Left lung (tissue), 10 donors: ENCODE results near the gene PTPN6. TPM values are rescaled to one million over a fixed set of nuclear protein-coding genes. Genes with fewer than 3 reads are reported as not detected.
A peak's percentile ranks its signal among the peaks of the same experiment; 100 is the strongest.

Experiments used
- ATAC-seq: fragments of 200-7000 bp; cut with Tn5 transposase; one replicate; pipeline ENCODE4 v1.9.1; 2020; ENCODE audit warnings: moderate library complexity
- DNase-seq, 4 donors: peaks; one replicate each; pipeline ENCODE4 v3.0.0-alpha.2; 2013 to 2020
- H3K27ac ChIP-seq, 2 donors: fragments of 200-600 bp; sonication (generic) in 1 of 2; one replicate each; pipeline versions ENCODE4 v1.5.0 to v1.8.0; 2020 to 2021
- H3K27me3 ChIP-seq, 2 donors: fragments of 200-600 bp; sonication (generic) in 1 of 2; one replicate each; pipeline versions ENCODE4 v1.5.0 to v1.8.0; 2020 to 2021
- H3K36me3 ChIP-seq, 2 donors: fragments of 200-600 bp; sonication (generic) in 1 of 2; one replicate each; pipeline versions ENCODE4 v1.5.0 to v1.8.0; 2020 to 2021
- H3K4me1 ChIP-seq, 2 donors: fragments of 200-600 bp; one replicate each; pipeline ENCODE4 v1.8.0; 2021
- H3K4me3 ChIP-seq, 2 donors: fragments of 200-600 bp; sonication (generic) in 1 of 2; one replicate each; pipeline versions ENCODE4 v1.5.0 to v1.8.0; 2020 to 2021; ENCODE audit warnings: mild to moderate bottlenecking in 1 of 2
- H3K9me3 ChIP-seq, 2 donors: fragments of 200-600 bp; sonication (generic) in 1 of 2; one replicate each; pipeline versions ENCODE4 v1.5.0 to v1.8.0; 2020 to 2021
- intact Hi-C, 2 donors: fragments of 100-400 bp; cut with DNase I; formaldehyde crosslinking; loops; one replicate each; pipeline versions ENCODE4 v1.11.2 to v1.14.2; 2022
- polyA plus RNA-seq, 6 donors: library from polyadenylated mRNA; unstranded; fragments of 120-200 nt; gene quantifications; one replicate each; pipeline ENCODE4 v1.2.1, GENCODE V29; 2013; ENCODE audit not compliant: insufficient read length in 6 of 6
- total RNA-seq, 2 donors: library from RNA; stranded (reverse); fragmentation: NEBNext Ultra II Directional; extraction: Animal tissue kit (Norgen Biotek cat#: 25700); gene quantifications; one replicate each; pipeline ENCODE4 v1.2.1, GENCODE V29; 2021
- TF ChIP-seq, protein P1 (sequence below), 2 donors: fragments of 200-600 bp; sonication (generic) in 1 of 2; IDR thresholded peaks; one replicate each; pipeline versions ENCODE4 v1.5.0 to v1.8.0; 2021; ENCODE audit warnings: antibody characterized with exemption in 2 of 2
- donor health status: DM: no; HTN: yes; CAD: no.
- donor health status: DM: no; HTN: no; CAD: no.

PTPN6 gene
- total and polyA plus RNA-seq, 8 donors: 17.4 to 145 (median 19.6) TPM

DNA sequence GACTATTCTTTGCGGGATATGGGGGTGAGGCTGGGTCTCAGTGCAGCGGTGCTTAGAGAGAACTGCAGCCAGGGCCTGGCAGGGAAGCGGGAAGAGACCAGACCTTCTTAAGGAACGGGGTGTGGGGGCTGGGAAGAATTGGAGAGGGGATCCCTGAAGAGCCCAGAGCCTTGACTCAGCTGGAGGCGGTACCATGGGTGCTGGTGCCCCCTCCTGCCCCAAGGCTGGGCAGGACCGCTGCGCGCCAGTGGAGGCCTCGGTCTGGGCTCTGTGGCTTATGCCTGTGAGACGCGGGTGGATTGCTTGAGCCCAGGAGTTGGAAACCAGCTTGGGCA, 8.9 kb upstream of the PTPN6 start:
- Histone ChIP-seq H3K4me3 (no peak overlapping the region), H3K27ac (no peak overlapping the region), H3K27me3 (no peaks in the 10 kb centered on the region), H3K9me3 (no peaks in the 10 kb centered on the region), H3K36me3 (peaks cover 0 to 36% of the 10 kb centered on the region in 2 donors), H3K4me1 (peaks cover 21 to 63% of the 10 kb centered on the region in 2 donors)
- no peak for ATAC-seq
- TF ChIP-seq, protein P1, sequence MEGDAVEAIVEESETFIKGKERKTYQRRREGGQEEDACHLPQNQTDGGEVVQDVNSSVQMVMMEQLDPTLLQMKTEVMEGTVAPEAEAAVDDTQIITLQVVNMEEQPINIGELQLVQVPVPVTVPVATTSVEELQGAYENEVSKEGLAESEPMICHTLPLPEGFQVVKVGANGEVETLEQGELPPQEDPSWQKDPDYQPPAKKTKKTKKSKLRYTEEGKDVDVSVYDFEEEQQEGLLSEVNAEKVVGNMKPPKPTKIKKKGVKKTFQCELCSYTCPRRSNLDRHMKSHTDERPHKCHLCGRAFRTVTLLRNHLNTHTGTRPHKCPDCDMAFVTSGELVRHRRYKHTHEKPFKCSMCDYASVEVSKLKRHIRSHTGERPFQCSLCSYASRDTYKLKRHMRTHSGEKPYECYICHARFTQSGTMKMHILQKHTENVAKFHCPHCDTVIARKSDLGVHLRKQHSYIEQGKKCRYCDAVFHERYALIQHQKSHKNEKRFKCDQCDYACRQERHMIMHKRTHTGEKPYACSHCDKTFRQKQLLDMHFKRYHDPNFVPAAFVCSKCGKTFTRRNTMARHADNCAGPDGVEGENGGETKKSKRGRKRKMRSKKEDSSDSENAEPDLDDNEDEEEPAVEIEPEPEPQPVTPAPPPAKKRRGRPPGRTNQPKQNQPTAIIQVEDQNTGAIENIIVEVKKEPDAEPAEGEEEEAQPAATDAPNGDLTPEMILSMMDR (IDR thresholded peaks at IDR 0.05): no peak
- peak in 2 of 4 donors; percentile 31 to 70 for DNase-seq
- intact Hi-C loops: no loop called here

DNA sequence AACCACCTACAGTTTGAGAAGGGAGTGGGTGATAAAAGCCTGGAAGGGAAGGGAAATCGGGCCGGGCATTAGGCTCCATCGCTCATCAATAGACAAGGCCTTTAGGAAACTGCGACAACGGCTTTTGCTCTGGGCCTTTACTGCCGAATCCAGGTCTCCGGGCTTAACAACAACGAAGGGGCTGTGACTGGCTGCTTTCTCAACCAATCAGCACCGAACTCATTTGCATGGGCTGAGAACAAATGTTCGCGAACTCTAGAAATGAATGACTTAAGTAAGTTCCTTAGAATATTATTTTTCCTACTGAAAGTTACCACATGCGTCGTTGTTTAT, 7.8 kb upstream of the PTPN6 start:
- Histone ChIP-seq H3K9me3 (no peaks in the 10 kb centered on the region), H3K36me3 (peaks cover 0 to 35% of the 10 kb centered on the region in 2 donors), H3K27ac (peak overlapping the region; percentile 94 to 96), H3K27me3 (no peaks in the 10 kb centered on the region), H3K4me1 (peaks cover 18 to 63% of the 10 kb centered on the region in 2 donors), H3K4me3 (peak overlapping the region in 1 of 2 donors; percentile 56)
- peak; percentile 47 for ATAC-seq
- TF ChIP-seq, protein P1 (IDR thresholded peaks at IDR 0.05): no peak
- DNase-seq: peak in 3 of 4 donors; percentile 78 to 92 (median 83)
- intact Hi-C loops: no loop called here

DNA sequence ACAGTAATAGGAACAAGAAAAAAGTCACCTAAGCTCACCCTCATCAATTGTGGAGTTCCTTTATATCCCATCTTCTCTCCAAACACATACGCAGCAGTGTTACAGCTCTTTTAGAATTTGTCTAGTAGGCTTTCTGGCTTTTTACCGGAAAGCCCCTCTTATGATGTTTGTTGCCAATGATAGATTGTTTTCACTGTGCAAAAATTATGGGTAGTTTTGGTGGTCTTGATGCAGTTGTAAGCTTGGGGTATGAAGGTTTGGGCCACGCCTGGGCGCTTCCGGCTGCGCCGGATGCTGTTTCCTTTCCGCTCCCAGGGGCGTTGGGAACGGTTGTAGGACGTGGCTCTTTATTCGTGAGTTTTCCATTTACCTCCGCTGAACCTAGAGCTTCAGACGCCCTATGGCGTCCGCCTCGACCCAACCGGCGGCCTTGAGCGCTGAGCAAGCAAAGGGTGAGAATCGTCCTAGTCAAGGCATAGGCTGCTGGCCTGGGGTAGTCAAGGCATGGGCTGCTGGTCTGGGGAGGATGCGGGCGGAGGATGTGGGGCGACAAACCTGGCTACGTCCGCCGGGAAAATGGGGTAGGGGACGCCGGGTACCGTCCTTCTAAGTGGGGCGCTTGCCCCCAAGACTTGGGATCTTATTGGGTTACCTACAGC, 7.3 kb upstream of the PTPN6 start, which contains the start of the genes C12orf57 and RNU7-1:
Gene C12orf57, plus strand, starts transcription at position 301 of the 659 bp plus-strand sequence. Its CDS starts 100 bp downstream, at position 401.
Gene RNU7-1, plus strand, starts transcription at position 95 of the 659 bp plus-strand sequence.
- Histone ChIP-seq H3K4me1 (peaks cover 17 to 63% of the 10 kb centered on the region in 2 donors), H3K9me3 (no peaks in the 10 kb centered on the region), H3K27ac (peak within 1 kb of the TSS; percentile 94 to 96), H3K4me3 (peak within 1 kb of the TSS; percentile 45 to 56), H3K36me3 (peaks cover 0 to 30% of the 10 kb centered on the region in 2 donors), H3K27me3 (no peaks in the 10 kb centered on the region)
- DNase-seq: peak in 3 of 4 donors; percentile 87 to 95 (median 88)
- TF ChIP-seq, protein P1 (IDR thresholded peaks at IDR 0.05): no peak
- intact Hi-C loops: no loop called here
- peak; percentile 51 for ATAC-seq

DNA sequence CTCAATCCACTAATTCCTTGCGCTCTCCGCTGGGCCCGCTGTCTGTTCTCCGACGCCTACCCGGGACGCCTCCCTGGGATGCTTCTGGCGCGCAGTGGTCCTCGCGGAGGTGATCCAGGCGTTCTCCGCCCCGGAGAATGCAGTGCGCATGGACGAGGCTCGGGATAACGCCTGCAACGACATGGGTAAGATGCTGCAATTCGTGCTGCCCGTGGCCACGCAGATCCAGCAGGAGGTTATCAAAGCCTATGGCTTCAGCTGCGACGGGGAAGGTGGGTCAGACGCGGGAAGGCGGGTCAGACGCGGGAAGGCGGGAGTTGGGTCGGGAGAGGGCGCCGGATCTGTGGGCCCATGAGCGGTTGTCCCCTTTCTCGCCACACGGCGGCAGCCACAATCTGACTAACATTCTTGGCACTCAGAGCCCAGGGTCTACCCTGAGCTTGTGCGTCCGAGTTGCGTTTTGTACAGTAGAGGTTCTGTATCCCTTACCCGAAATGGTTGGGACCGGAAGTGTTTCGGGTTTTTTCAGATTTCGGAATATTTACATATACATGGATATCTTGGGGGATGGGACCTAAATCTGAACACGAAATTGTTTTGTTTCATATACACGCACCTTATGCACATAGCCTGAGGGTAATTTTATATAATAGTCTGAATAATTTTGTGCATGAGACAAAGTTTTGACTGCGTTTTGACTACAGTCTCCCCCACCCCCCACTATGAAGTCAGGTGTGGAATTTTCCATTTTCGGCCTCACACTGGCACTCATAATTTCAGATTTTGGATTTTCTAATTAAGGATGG, 6.6 kb upstream of the PTPN6 start:
- TF ChIP-seq, protein P1 (IDR thresholded peaks at IDR 0.05): peak; percentile 86 to 93
- intact Hi-C loops: no loop called here
- peaks cover 12 to 68% of the 10 kb centered on the region in 2 donors for H3K4me1 ChIP-seq
- H3K9me3 ChIP-seq: no peaks in the 10 kb centered on the region
- peak overlapping the region; percentile 94 to 96 for H3K27ac ChIP-seq
- H3K27me3 ChIP-seq: no peaks in the 10 kb centered on the region
- H3K36me3 ChIP-seq: peaks cover 0 to 23% of the 10 kb centered on the region in 2 donors
- H3K4me3 ChIP-seq: peak overlapping the region; percentile 45 to 56
- DNase-seq (peak; percentile 89 to 97 (median 94)), ATAC-seq (peak; percentile 74)

DNA sequence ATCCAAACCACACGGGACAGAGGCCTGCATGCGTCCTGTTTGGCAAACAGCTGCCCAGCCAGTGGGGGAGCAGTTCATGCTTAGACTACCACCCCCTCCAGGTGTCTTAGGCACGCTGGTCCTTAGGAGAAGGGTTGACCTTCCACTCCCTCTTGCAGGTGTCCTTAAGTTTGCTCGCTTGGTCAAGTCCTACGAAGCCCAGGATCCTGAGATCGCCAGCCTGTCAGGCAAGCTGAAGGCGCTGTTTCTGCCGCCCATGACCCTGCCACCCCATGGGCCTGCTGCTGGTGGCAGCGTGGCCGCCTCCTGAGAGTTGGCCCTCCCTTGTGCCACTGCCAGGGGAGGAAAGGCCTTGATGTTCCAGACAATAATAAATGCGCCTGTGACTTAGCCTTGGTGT, 5.5 kb upstream of the PTPN6 start:
- H3K4me1 ChIP-seq: peaks cover 12 to 76% of the 10 kb centered on the region in 2 donors
- H3K27me3 ChIP-seq: no peaks in the 10 kb centered on the region
- peaks cover 0 to 18% of the 10 kb centered on the region in 2 donors for H3K36me3 ChIP-seq
- ATAC-seq (no peak), DNase-seq (no peak)
- peak overlapping the region in 1 of 2 donors; percentile 39 for H3K4me3 ChIP-seq
- TF ChIP-seq, protein P1 (IDR thresholded peaks at IDR 0.05): no peak
- intact Hi-C loops: no loop called here
- H3K9me3 ChIP-seq: no peaks in the 10 kb centered on the region
- peak overlapping the region; percentile 76 to 82 for H3K27ac ChIP-seq
